Measurements from ENCODE around the gene BET1L.

The BET1L gene

DNA sequence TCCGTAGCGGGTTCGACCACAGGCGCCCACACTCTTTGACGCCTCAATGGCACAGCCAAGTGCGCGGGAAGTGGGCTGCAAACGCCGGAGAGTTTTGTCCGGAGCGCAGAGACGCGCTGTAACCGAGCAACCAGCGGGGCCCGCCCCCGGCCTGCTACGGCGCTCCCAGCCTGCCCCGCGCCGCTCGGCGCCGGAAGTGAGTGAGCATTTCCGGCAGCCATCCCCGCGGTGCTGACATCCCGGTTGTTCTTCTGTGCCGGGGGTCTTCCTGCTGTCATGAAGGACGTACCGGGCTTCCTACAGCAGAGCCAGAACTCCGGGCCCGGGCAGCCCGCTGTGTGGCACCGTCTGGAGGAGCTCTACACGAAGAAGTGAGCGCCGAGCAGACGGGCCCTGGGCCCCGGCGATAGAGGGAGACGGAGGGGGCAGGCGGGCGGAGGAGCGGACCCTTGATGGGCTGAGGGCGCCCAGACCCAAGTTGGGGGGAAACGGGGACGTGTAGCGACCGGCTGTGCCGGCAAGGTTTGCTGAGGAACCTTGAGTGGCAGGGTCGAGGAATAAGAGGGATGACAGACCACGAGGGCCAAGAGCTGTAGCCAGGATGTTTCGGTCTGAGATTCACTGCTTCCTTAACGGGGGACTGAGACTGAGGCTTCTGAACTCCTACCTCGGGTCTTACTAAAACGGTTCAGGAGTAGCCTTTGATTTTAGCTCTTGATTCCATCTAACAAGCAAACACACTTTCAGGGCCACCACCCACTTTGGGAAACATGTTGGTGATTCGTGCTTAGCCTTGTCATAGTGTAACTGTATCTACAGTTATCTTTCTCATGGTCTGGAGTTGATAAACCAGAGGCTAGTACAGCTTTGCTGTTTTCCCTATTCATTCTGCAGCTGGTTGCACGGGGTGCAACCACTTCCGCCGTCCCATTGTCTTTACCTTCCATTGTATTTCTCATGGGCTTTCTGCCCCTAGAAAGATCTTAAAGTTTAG lies 29.9 kb upstream of the BET1L start, which contains the start of gene PSMD13:
TSS of gene PSMD13 (plus strand) at position 203 of the 994 bp plus-strand sequence. CDS start at position 277, 74 bp downstream.
- DNase-seq (ENCODE audit: low spot score): peak; percentile 95
- TF ChIP-seq, protein P1, sequence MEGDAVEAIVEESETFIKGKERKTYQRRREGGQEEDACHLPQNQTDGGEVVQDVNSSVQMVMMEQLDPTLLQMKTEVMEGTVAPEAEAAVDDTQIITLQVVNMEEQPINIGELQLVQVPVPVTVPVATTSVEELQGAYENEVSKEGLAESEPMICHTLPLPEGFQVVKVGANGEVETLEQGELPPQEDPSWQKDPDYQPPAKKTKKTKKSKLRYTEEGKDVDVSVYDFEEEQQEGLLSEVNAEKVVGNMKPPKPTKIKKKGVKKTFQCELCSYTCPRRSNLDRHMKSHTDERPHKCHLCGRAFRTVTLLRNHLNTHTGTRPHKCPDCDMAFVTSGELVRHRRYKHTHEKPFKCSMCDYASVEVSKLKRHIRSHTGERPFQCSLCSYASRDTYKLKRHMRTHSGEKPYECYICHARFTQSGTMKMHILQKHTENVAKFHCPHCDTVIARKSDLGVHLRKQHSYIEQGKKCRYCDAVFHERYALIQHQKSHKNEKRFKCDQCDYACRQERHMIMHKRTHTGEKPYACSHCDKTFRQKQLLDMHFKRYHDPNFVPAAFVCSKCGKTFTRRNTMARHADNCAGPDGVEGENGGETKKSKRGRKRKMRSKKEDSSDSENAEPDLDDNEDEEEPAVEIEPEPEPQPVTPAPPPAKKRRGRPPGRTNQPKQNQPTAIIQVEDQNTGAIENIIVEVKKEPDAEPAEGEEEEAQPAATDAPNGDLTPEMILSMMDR (IDR thresholded peaks at IDR 0.05; ENCODE audit: extremely low read depth, missing control alignments): no peak

DNA sequence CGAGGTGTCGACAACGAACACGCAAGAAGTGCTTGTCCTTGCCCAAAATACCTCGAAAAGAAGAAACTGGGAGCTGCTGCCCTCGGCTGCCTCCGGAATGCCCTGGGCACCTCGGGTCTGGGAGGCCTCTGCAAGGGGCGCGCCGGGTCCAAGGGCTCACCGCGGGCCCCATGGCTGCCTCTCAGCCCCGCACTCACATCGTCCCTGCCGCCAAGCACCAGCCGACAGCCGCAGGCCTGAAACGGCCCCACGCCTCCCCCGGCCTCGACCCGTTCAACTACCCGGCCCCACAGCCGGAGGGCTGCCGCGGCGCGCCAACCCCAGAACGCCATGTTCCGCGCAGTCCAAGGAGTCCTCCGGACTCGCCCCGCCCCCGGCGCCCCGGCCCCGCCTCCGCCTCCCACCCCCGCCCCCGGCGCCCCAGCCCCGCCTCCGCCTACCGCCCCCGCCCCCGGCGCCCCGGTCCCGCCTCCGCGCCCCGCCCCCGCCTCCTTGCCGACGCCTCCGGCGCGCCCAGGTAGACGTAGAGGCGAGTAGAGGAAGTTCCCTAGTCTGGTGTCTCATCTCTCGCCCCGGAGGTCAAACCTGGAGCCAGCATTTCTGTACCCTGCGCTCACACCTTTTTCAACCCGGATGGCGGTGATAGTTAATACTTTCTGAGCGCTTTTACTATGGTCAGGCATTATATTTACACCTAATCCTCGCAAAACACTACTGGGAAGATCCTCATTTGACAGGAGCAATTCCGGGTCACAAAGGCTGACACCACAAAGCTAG lies 29.0 kb upstream of the BET1L start, which contains the start of gene SIRT3:
TSS of gene SIRT3 (minus strand) at position 346 of the 777 bp plus-strand sequence. CDS start at position 332, 14 bp downstream.
- DNase-seq (ENCODE audit: low spot score): peak; percentile 98
- TF ChIP-seq, protein P1 (IDR thresholded peaks at IDR 0.05; ENCODE audit: extremely low read depth, missing control alignments): no peak

DNA sequence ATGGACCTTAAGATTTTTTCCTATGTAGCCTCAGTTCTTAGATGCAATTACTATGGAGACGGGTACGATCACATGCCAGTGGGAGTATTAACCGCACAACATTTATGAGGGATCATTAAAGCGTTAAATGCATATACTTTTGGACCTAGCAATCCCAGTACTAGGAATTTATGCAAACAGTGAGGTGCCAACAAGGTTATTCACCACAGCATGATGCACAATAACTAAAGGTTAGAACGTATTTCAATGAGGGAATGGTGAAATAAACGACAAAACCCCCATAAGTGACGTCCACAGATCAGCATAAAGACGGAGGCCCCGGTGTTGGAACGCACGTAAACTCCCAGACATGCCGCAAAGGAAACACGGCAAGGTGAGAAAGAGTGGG lies 28.4 kb upstream of the BET1L start:
- TF ChIP-seq, protein P1 (IDR thresholded peaks at IDR 0.05; ENCODE audit: extremely low read depth, missing control alignments): no peak
- DNase-seq (ENCODE audit: low spot score): peak; percentile 63

DNA sequence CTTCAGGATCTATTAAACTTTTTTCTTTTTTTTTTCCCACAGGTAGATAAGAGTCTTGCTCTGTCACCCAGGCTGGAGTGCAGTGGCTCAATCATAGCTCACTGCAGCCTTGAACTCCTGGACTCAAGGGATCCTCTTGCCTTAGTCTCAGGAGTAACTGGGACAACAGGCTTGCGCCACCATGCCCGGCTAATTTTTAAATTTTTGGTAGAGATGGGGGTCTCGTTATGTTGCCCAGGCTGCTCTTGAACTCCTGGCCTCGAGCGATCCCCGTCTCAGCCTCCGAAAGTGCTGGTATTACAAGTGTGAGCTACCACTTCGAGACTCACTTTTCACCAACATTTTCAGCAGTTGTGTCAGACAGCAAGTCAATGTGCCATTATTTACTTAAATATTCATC lies 28.0 kb upstream of the BET1L start:
- TF ChIP-seq, protein P1 (IDR thresholded peaks at IDR 0.05; ENCODE audit: extremely low read depth, missing control alignments): no peak
- no peak for DNase-seq (ENCODE audit: low spot score)

DNA sequence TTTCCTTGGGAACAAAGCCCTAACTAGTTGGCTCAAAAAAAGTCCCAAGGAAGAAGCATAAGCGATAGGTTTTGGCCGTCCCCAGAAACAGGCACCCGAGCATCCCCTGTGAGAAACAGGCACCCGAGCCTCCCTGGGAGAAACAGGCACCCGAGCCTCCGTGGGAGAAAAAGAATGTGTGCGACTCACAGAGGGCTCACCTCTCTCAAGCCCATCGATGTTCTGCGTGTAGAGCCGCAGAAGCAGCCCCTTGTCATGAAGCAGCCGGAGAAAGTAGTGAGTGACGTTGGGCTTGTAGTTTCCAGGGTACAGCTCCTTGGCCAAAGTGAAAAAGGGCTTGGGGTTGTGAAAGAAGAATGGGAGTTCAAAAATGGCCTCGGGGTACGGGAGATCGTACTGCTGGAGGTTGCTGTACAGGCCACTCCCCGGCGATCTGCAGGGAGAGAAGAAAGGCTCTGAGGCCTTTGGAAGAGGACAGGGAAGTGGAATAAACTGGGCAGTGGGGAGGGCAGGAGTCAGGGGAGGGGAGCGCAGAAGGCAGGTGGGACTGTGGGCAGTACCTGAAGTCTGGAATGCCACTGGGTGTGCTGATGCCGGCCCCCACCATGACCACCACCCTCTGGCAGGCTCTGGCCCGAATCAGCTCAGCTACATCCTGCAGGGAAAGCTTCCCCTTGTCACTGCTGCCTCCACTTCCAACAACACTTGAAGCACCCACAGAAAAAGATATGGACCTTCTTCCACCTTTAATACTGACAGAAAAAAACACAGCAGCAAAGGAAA lies 25.8 kb upstream of the BET1L start:
- DNase-seq (ENCODE audit: low spot score): no peak
- TF ChIP-seq, protein P1 (IDR thresholded peaks at IDR 0.05; ENCODE audit: extremely low read depth, missing control alignments): no peak

DNA sequence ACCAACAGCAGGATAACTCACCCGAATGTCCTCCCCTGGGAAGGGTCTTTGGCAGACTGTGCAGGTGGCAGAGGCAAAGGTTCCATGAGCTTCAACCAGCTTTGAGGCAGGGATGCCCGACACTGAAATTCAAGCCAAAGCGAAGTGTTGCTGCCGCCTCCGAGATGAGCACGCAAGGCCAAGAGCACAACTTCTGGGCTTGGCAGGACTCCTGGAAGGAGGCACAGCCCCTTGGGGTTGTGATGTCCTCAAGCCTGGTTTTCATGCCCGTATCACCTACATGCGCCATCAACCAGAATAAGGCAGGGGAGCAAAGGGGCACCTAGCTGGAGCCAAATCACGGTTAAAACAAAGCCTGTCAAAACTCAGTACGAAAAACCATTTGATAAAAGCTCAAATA lies 23.2 kb upstream of the BET1L start:
- no peak for DNase-seq (ENCODE audit: low spot score)

More for the DNA sequence above, 23.2 kb upstream of the BET1L start:
- TF ChIP-seq, protein P1 (IDR thresholded peaks at IDR 0.05; ENCODE audit: extremely low read depth, missing control alignments): no peak
